Lower leg skin (tissue), 4 donors: ENCODE data around the gene ZNF236. TPM values are rescaled to one million over a fixed set of nuclear protein-coding genes. Genes with fewer than 3 reads are reported as not detected.

Experiments used
- DNase-seq, 2 donors: peaks; one replicate each; pipeline ENCODE4 v3.0.0-alpha.2; 2019; ENCODE audit warnings: low spot score in 2 of 2
- H3K4me3 ChIP-seq: fragments of 200-600 bp; sonication (generic); 2 replicates; pipeline ENCODE4 v1.5.1; 2017; ENCODE audit warnings: mild to moderate bottlenecking, low read depth; ENCODE audit not compliant: poor library complexity, severe bottlenecking
- CTCF ChIP-seq, 3 donors: fragments of 450-650 bp; IDR thresholded peaks; one replicate each; pipeline ENCODE4 v1.5.1; 2016; ENCODE audit warnings: antibody characterized with exemption in 3 of 3, mild to moderate bottlenecking in 3 of 3, moderate library complexity in 2 of 3
- POLR2A ChIP-seq, 2 donors: fragments of 450-650 bp; IDR thresholded peaks; one replicate each; pipeline ENCODE4 v1.6.1; 2016 to 2017; ENCODE audit warnings: antibody characterized with exemption in 2 of 2, mild to moderate bottlenecking in 1 of 2, moderate library complexity in 1 of 2
- WGBS, 2 donors: methylation state at CpG; one replicate each; pipeline ENCODE4 v1.1.5; 2018; 5-methylcytosine and 5-hydroxymethylcytosine counted together
- intact Hi-C: fragments of 100-400 bp; cut with DNase I; formaldehyde crosslinking; loops from one replicate; pipeline ENCODE4 v1.15.0; 2023; ENCODE audit warnings: low total_unique reads
- total RNA-seq, 4 donors: library from RNA; depleted of rRNA; stranded (reverse); fragments of >200 nt; gene quantifications; one replicate each; pipeline ENCODE4 v1.1.0, GENCODE V29; 2016

Gene ZNF236
- total RNA-seq, 4 donors from 2014 or later, result 8.9 to 15.2 (median 11.8) TPM

- 80 to 88% methylated on average over 4 of the region's 4 CpGs for WGBS, 2 donors
- TF ChIP-seq POLR2A (IDR thresholded peaks at IDR 0.05) (no peak), CTCF (IDR thresholded peaks at IDR 0.05) (no peak)
- H3K4me3 ChIP-seq, result no peak overlapping the region
- no peak for DNase-seq
- intact Hi-C loops, result no loop called here
These were observed 21.8 kb downstream of the ZNF236 start for GRCh38 chr18:76844144-76844543.

- DNase-seq, result no peak
- WGBS, 2 donors, result 73 to 81% methylated on average over 4 of the region's 4 CpGs
- no peak for TF ChIP-seq POLR2A (IDR thresholded peaks at IDR 0.05)
- no peak for TF ChIP-seq CTCF (IDR thresholded peaks at IDR 0.05)
- intact Hi-C loops, result no loop called here
- H3K4me3 ChIP-seq, result no peak overlapping the region
These were observed 22.6 kb downstream of the ZNF236 start for GRCh38 chr18:76844742-76845477.

GRCh38 chr18:76846217-76846616, 23.9 kb downstream of the ZNF236 start:
- intact Hi-C loops, result no loop called here
- 89 to 91% methylated on average over 5 of the region's 5 CpGs for WGBS, 2 donors
- TF ChIP-seq CTCF (IDR thresholded peaks at IDR 0.05) (no peak), POLR2A (IDR thresholded peaks at IDR 0.05) (no peak)
- no peak for DNase-seq
- no peak overlapping the region for H3K4me3 ChIP-seq

- intact Hi-C loops, result no loop called here
These were observed 25.6 kb downstream of the ZNF236 start for GRCh38 chr18:76847916-76848315.

GRCh38 chr18:76850112-76850511, 27.8 kb downstream of the ZNF236 start:
- no peak for DNase-seq
- intact Hi-C loops, result no loop called here
- WGBS, 2 donors, result 86 to 93% methylated on average over 1 of the region's 1 CpG
- TF ChIP-seq POLR2A (IDR thresholded peaks at IDR 0.05) (no peak), CTCF (IDR thresholded peaks at IDR 0.05) (no peak)
- no peak overlapping the region for H3K4me3 ChIP-seq

More at GRCh38 chr18:76847916-76848315, 25.6 kb downstream of the ZNF236 start:
- 67 to 70% methylated on average over 2 of the region's 2 CpGs for WGBS, 2 donors
- no peak for DNase-seq
- H3K4me3 ChIP-seq, result no peak overlapping the region
- TF ChIP-seq POLR2A (IDR thresholded peaks at IDR 0.05), result no peak
- no peak for TF ChIP-seq CTCF (IDR thresholded peaks at IDR 0.05)

GRCh38 chr18:76855594-76855993, 33.2 kb downstream of the ZNF236 start:
- WGBS, 2 donors, result 97 to 99% methylated on average over 4 of the region's 4 CpGs
- intact Hi-C loops, result no loop called here
- no peak for DNase-seq
- H3K4me3 ChIP-seq, result no peak overlapping the region
- TF ChIP-seq POLR2A (IDR thresholded peaks at IDR 0.05) (no peak), CTCF (IDR thresholded peaks at IDR 0.05) (no peak)
